ENCODE results near the gene ARID1B.

Gene ARID1B

DNA sequence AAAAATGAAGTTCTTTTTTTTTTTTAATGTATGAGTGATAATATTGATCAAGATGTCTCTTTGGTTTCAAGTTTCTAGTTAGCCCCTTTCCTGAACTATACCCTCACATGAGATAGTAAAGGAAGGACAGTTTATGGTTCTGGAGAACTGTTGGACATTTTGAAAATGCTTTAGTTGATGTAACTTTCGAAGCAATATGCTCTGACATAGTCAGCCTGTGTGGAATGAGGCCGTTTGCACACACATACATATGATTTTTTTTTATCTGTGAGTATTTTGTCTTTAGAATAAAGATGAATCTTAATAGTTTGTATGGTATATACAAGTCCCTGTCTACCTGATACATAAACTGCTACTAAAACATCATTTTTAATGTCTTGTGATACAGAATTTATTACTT, 177.0 kb downstream of the ARID1B start:
- DNase-seq (ENCODE audit: low spot score): no peak

DNA sequence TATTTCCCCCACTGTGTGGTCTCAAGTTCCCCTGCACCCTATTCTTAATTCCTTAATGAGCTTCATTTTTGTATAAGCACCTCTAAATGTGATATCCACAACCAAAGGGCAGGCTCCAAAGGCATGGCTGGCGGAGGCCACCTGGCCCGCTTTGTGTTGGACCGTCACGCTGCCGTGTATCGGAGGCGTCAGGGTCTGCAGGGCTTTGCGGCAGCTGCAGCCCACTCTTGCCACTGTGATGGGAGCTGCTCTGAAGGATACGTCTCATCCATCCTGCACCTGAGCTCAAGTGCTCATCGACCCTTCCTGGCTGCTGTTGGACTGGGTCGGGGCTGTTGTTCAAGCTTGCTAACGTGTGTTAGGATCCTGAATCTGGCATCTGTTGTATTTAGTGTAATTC, 177.6 kb downstream of the ARID1B start:
- DNase-seq (ENCODE audit: low spot score): no peak
- TF ChIP-seq, protein P1, sequence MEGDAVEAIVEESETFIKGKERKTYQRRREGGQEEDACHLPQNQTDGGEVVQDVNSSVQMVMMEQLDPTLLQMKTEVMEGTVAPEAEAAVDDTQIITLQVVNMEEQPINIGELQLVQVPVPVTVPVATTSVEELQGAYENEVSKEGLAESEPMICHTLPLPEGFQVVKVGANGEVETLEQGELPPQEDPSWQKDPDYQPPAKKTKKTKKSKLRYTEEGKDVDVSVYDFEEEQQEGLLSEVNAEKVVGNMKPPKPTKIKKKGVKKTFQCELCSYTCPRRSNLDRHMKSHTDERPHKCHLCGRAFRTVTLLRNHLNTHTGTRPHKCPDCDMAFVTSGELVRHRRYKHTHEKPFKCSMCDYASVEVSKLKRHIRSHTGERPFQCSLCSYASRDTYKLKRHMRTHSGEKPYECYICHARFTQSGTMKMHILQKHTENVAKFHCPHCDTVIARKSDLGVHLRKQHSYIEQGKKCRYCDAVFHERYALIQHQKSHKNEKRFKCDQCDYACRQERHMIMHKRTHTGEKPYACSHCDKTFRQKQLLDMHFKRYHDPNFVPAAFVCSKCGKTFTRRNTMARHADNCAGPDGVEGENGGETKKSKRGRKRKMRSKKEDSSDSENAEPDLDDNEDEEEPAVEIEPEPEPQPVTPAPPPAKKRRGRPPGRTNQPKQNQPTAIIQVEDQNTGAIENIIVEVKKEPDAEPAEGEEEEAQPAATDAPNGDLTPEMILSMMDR (IDR thresholded peaks at IDR 0.05; ENCODE audit: extremely low read depth, missing control alignments): no peak

More for the DNA sequence above, 177.0 kb downstream of the ARID1B start:
- TF ChIP-seq, protein P1 (IDR thresholded peaks at IDR 0.05; ENCODE audit: extremely low read depth, missing control alignments): no peak

DNA sequence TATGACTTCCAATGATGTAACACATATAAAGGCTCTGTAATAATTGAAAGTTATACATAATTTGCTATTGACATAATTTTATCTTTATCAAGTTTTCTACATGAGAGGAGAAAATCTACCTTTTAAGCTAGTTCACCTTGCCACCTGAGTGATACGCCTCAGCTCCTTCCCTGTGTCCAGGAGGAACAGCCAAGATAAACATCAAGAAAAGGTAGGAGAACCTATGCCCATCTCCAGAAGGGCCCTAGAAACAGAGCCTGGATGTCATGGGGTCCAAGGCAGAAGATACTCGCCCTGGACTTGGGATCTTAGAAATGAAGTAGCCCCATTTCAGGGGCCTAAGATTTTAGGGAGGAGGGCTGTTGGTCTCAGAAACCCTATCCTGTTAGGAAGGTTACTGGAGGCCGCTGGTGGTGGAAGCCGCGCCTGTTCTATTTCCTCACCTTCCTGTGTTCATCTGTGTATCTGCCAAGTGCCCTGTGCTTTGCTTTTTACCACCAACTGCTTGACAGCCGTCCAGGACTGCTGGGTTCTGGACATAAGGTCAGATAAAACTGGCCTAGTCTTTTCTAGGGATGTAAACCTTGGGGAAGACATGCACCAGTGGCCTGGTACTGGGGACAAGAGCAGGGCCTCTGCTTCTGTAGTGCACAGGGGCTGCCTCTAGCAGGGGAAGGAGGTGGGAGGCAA, 178.5 kb downstream of the ARID1B start:
- no peak for DNase-seq (ENCODE audit: low spot score)
- TF ChIP-seq, protein P1 (IDR thresholded peaks at IDR 0.05; ENCODE audit: extremely low read depth, missing control alignments): no peak

DNA sequence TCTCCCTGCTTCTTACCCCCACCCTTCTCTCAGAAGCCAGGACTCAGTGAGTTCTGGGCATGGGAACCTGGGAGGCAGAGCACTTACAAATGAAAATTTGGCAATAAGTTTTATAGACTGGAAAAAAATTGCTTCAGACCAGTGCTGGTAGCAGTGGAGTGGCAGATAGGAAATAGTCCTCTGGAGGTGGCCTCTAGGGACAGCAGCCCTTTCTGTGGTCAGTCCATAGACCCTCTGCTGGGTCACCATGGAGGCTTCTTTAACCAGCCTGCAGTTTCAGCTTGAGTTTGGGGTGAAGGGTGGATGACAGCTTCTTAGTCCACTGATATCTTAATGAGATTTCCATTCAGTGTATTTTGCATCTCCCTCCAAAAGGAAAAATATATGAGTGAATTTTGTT, 179.1 kb downstream of the ARID1B start:
- no peak for DNase-seq (ENCODE audit: low spot score)
- TF ChIP-seq, protein P1 (IDR thresholded peaks at IDR 0.05; ENCODE audit: extremely low read depth, missing control alignments): no peak

DNA sequence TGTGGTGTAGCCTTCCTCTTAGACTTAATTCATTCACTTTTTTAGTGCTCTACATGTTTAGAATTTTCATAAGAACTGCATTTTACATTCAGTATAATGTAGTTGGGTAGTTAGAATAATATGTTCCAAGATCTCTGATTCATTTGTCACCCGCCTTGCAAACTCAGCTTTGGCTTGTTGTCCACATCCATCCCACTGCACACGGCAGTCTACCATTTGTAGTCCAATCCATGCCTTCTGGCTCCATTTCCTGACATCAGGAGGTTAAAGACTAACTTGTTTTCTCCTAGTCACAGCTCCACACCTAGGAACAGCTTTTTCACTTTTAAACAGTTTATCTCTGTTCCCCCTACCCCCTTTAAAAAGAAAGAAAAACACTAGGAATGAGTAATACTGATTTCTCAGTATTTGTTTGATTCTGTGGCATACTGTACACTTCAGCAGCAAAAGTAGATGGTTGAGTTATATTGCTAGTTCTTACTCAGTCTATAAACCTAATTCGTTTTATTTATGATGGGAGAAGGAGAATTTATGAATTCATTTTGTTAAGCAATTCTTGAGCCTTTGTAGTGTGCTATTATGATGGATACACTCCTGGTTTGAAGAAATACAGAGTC, 180.9 kb downstream of the ARID1B start:
- no peak for DNase-seq (ENCODE audit: low spot score)
- TF ChIP-seq, protein P1 (IDR thresholded peaks at IDR 0.05; ENCODE audit: extremely low read depth, missing control alignments): no peak

DNA sequence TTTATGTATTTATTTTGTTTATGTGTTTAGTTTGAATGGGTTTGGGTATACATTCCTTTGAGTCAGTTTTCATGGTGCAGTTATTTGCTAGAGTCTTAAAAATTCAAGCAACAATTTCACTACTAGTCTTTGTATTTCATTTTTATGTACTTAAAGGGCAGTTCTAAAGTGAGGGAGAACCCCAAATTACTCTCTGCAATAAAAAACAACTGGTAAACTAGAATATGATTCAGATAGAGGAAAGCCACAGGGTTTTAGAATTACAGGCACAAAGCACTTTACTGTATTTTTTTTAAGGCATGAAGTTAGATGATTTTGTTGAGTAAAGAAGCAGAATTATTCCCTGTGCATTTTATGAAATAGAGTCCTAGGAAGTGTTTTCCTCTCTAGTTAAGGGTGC, 183.3 kb downstream of the ARID1B start:
- TF ChIP-seq, protein P1 (IDR thresholded peaks at IDR 0.05; ENCODE audit: extremely low read depth, missing control alignments): no peak
- DNase-seq (ENCODE audit: low spot score): no peak

DNA sequence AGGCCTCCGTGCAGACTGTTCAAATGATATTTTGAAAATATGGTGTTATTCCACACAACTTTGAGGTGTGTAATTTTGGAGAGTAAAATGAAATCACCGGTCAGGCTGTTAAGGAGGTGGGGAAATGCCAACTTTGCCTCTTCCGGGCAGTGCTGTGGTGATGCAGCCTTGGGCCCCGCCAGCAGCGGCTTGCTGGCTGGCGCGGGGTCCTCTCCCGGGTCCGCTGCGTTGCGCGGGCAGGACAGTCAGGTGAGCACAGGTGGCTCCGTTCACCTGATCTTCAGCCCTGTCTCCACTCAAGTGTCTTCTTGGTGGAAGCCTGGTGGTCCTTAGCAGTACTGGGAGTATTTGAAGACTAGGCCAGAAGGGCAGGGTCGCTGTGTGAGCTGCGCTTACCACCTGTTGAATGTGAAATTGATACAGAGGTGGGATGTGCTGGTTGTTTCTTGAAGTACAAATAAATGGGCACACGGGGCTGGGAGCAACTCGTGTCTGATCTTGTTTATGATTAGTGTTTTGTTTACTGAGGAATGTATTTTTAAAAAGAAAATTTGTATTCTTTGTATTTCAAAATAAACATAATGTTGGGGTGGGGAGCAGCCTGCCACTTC, 184.2 kb downstream of the ARID1B start:
- DNase-seq (ENCODE audit: low spot score): no peak
- TF ChIP-seq, protein P1 (IDR thresholded peaks at IDR 0.05; ENCODE audit: extremely low read depth, missing control alignments): no peak
